Endothelial cell of umbilical vein (primary cell): ENCODE results near the gene ROPN1. TPM values are rescaled to one million over a fixed set of nuclear protein-coding genes. Genes with fewer than 3 reads are reported as not detected.

Experiments used
- BruUV-seq: library from RNA; stranded (reverse); fragments of 400-500 nt; replicated peaks from 2 replicates; lab custom pipeline; 2021; lab: Mats Ljungman, UMichigan
- CTCF ChIA-PET: fragments of 300-600, 350-600 bp; sonication (Branson Sonifier 250); formaldehyde crosslinking; loops from one replicate; lab custom pipeline; 2021; ENCODE audit warnings: antibody characterized with exemption, inconsistent platforms; lab: Charles Lee
- POLR2A ChIA-PET: fragments of 300-600, 350-600 bp; sonication (Branson Sonifier 250); formaldehyde crosslinking; loops from one replicate; lab custom pipeline; 2021; ENCODE audit warnings: antibody characterized with exemption, inconsistent platforms; lab: Charles Lee
- DNase-seq: peaks from one replicate; pipeline ENCODE4 v3.0.0-alpha.2; 2011; ENCODE audit warnings: low read depth, low spot score
- FAIRE-seq: peaks from 2 replicates; lab custom pipeline; 2011; peaks lifted over from hg19 to GRCh38; lab: Jason Lieb, UNC
- H2AFZ ChIP-seq: 2 replicates; pipeline ENCODE4 v1.6.0; 2012; ENCODE audit warnings: low read depth, low read length, control low read depth, inconsistent platforms
- H3K27ac ChIP-seq: 2 replicates; pipeline ENCODE4 v1.5.1; 2011; ENCODE audit warnings: low read depth, mild to moderate bottlenecking, control low read depth, low read length, moderate library complexity; ENCODE audit not compliant: insufficient read depth
- H3K27me3 ChIP-seq, 2 experiments: 2 replicates each; pipeline versions ENCODE4 v1.6.0 to v1.6.1; 2011; ENCODE audit warnings: low read length in 2 of 2, mixed read lengths in 1 of 2; ENCODE audit not compliant: control insufficient read depth in 2 of 2, insufficient read depth in 2 of 2
- H3K36me3 ChIP-seq, 2 experiments: 2 replicates in 1 of 2; 3 replicates in 1 of 2; pipeline ENCODE4 v1.5.1; 2011; ENCODE audit warnings: low read length in 2 of 2, mild to moderate bottlenecking in 1 of 2, moderate library complexity in 1 of 2; ENCODE audit not compliant: control insufficient read depth in 2 of 2, insufficient read depth in 2 of 2; ENCODE audit errors: extremely low read depth in 1 of 2
- H3K4me1 ChIP-seq: 3 replicates; pipeline ENCODE4 v1.5.1; 2011; ENCODE audit warnings: mild to moderate bottlenecking, low read length; ENCODE audit not compliant: control insufficient read depth, insufficient read depth; ENCODE audit errors: extremely low read depth
- H3K4me2 ChIP-seq: 2 replicates; pipeline ENCODE4 v1.6.1; 2011; ENCODE audit warnings: low read length, control low read depth, mixed read lengths; ENCODE audit not compliant: insufficient read depth
- H3K4me3 ChIP-seq, 3 experiments: fragments of 200-600 bp in 1 of 3; sonication (generic), shearing (Covaris generic) in 1 of 3; replicated peaks in 1 of 3; 2 replicates each; pipeline ENCODE4 v1.5.1; 2011 to 2016; ENCODE audit warnings: control low read depth in 3 of 3, low read length in 3 of 3, mild to moderate bottlenecking in 2 of 3, inconsistent platforms in 1 of 3, low read depth in 1 of 3, moderate library complexity in 1 of 3; ENCODE audit not compliant: insufficient read depth in 1 of 3
- H3K79me2 ChIP-seq: 2 replicates; pipeline ENCODE4 v1.6.0; 2012; ENCODE audit warnings: low read length, inconsistent platforms; ENCODE audit not compliant: control insufficient read depth, insufficient read depth
- H3K9ac ChIP-seq: replicated peaks from 2 replicates; pipeline ENCODE3; 2011; ENCODE audit warnings: low read length, control low read depth; ENCODE audit not compliant: insufficient read depth; ENCODE audit errors: extremely low read depth
- H3K9me1 ChIP-seq: replicated peaks from 3 replicates; pipeline ENCODE4 v1.6.0; 2011; ENCODE audit warnings: mild to moderate bottlenecking, low read length; ENCODE audit not compliant: control insufficient read depth, insufficient read depth; ENCODE audit errors: extremely low read depth
- H3K9me3 ChIP-seq: replicated peaks from 2 replicates; pipeline ENCODE4 v1.5.1; 2012; ENCODE audit warnings: low read length, inconsistent platforms; ENCODE audit not compliant: control insufficient read depth, insufficient read depth
- H4K20me1 ChIP-seq: replicated peaks from 2 replicates; pipeline ENCODE3; 2011; ENCODE audit warnings: mild to moderate bottlenecking, low read length; ENCODE audit not compliant: control insufficient read depth, insufficient read depth; ENCODE audit errors: extremely low read depth
- EZH2 ChIP-seq: IDR thresholded peaks from 2 replicates; pipeline ENCODE4 v1.6.1; 2012; ENCODE audit warnings: borderline replicate concordance, low read depth, mild to moderate bottlenecking, moderate library complexity, low read length, inconsistent platforms; ENCODE audit not compliant: severe bottlenecking
- FOS ChIP-seq: IDR thresholded peaks from 2 replicates; pipeline ENCODE4 v1.6.1; 2011; ENCODE audit warnings: mild to moderate bottlenecking, low read length, moderate library complexity, borderline replicate concordance; ENCODE audit not compliant: insufficient read depth
- GATA2 ChIP-seq: IDR thresholded peaks from 2 replicates; pipeline ENCODE4 v1.7.0; 2011; ENCODE audit warnings: low read depth, mild to moderate bottlenecking, moderate library complexity, mixed read lengths, low read length; ENCODE audit not compliant: insufficient read length, insufficient read depth
- MYC ChIP-seq: IDR thresholded peaks from one replicate; pipeline ENCODE4 v1.6.1; 2011; ENCODE audit warnings: mild to moderate bottlenecking, low read depth, low read length
- POLR2A ChIP-seq: IDR thresholded peaks from 2 replicates; pipeline ENCODE4 v1.6.1; 2012; ENCODE audit warnings: low read depth, mild to moderate bottlenecking, control low read depth, low read length
- POLR2AphosphoS5 ChIP-seq: IDR thresholded peaks from 2 replicates; pipeline ENCODE4 v1.6.1; 2012; ENCODE audit warnings: low read depth, mild to moderate bottlenecking, control low read depth, low read length, moderate library complexity; ENCODE audit not compliant: insufficient read depth
- dilution Hi-C: fragments of 300-500 bp; cut with MboI; formaldehyde crosslinking; loops from one replicate; pipeline ENCODE4 v1.15.0; 2019; ENCODE audit warnings: low sequenced_read_pairs; ENCODE audit not compliant: extremely low pct_ligation_motif_present
- intact Hi-C: fragments of 100-400 bp; cut with micrococcal nuclease; formaldehyde crosslinking; loops from one replicate; pipeline ENCODE4 v1.10.0; 2022
- polyA plus RNA-seq, 4 experiments: library from polyadenylated mRNA; depleted of rRNA in 3 of 4; stranded (reverse) in 3 of 4; unstranded in 1 of 4; fragments of >200 nt; gene quantifications; 2 replicates each; pipeline versions ENCODE4 v1.2.1 to v1.2.3, GENCODE V29; 2011 to 2012; ENCODE audit warnings: missing spikeins in 1 of 4
- total RNA-seq: library from RNA; stranded (reverse); gene quantifications from 2 replicates; pipeline ENCODE4 v1.2.3, GENCODE V29; 2021
- TF ChIP-seq, protein P1 (sequence below): IDR thresholded peaks from 2 replicates; pipeline ENCODE4 v1.6.1; 2011; ENCODE audit not compliant: insufficient read depth, insufficient read length

ROPN1 gene
- total and polyA plus RNA-seq, 2 donors (not counting 3 experiments of a cell fraction or from before 2014, with no cell fraction given), result not detected

DNA sequence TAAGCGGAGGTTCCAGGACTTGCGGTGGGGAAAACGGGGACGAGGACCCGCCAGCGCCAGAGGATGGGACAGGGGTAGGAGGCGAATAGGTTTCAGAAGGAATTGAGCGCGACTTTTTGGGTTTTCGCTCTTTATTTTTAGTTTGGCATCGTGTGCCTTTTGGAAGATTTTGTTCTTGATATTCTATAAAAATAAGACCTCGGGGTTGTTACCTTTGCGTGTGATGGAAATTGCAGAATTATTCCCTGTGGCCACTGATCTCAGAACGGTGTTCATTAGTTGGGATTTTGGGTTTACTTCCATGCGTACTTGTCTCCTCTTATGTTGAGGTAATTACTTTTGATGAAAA lies 30.4 kb downstream of the ROPN1 start:
- Histone ChIP-seq H3K27ac (no peak overlapping the region), H3K9ac (no peak overlapping the region), H3K4me3 (peak overlapping the region; percentile 58 to 97 (median 94)), H3K9me1 (no peaks in the 10 kb centered on the region), H4K20me1 (no peaks in the 10 kb centered on the region), H2AFZ (peak overlapping the region; percentile 69), H3K36me3 (no peaks in the 10 kb centered on the region), H3K79me2 (peaks cover 23% of the 10 kb centered on the region), H3K27me3 (peaks cover 8 to 9% of the 10 kb centered on the region in 2 experiments), H3K4me2 (peak overlapping the region; percentile 75), H3K4me1 (peaks cover 28% of the 10 kb centered on the region), H3K9me3 (no peaks in the 10 kb centered on the region)
- intact Hi-C loops, result loop anchor here (2.0 to 10.0 kb wide), 3 partner anchors 71 to 317 kb away; partner anchors contain the start of genes KALRN and MYLK
- DNase-seq, result no peak
- CTCF ChIA-PET, result interaction anchor here (0.7 to 1.5 kb wide), 6 partner anchors 10 to 216 kb away, joined by 3 to 5 read pairs (median 4); partner anchors contain the start of gene KALRN
- POLR2A ChIA-PET, result interaction anchor here (0.6 to 0.7 kb wide), 2 partner anchors 8 to 61 kb away, joined by 5 to 6 read pairs; no protein-coding TSS in a partner anchor
- TF ChIP-seq FOS (no peak), GATA2 (no peak)
- TF ChIP-seq, protein P1, sequence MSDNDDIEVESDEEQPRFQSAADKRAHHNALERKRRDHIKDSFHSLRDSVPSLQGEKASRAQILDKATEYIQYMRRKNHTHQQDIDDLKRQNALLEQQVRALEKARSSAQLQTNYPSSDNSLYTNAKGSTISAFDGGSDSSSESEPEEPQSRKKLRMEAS, result no peak
- no TSS peak for BruUV-seq
- no peak for FAIRE-seq
- dilution Hi-C loops, result no loop called here

DNA sequence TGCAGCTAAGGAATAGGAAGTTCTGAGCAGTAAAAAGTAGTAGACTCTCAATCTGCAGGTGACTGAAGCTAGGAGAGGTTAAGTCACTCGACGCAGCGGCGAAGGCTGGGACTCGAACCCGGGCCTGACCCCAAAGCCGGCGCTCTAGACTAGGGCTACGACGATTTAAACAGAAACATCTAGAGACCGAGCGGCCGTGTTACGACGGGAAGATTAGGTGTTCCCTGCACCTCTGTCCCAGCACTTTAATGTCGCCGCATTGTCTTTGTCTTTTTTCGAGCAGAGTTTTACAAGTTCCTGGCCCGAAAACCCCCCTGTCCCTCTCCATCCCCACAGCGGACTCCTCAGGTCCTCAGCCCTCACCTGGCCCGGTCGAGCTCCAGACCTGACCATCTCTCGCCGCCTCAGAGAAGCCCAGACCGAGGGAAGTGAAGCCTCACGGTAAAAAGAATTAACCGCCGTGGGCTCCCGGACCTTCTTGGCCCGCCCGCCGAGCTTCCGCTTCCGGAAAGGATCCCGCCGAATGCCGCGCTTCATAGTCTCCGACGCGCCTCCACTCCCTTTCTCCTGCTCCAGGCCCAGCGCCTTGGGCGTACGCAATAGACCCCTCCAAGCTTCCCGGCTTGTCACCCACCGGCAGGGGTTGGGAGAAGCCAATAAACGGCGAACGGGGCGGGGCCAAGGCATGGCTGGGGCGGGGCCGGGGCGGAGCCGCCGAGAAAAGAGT lies 31.0 kb downstream of the ROPN1 start, which contains the start of gene CCDC14:
Gene CCDC14 (minus strand): TSS at position 449 of the 727 bp plus-strand sequence. CDS start 56 bp downstream, at position 393.
- Histone ChIP-seq H2AFZ (peak within 1 kb of the TSS; percentile 69), H3K9me3 (no peaks in the 10 kb centered on the region), H3K4me3 (peak within 1 kb of the TSS; percentile 58 to 97 (median 94)), H3K4me2 (peak within 1 kb of the TSS; percentile 99), H3K4me1 (peaks cover 28% of the 10 kb centered on the region), H3K9ac (peak within 1 kb of the TSS; percentile 96), H3K79me2 (peaks cover 23% of the 10 kb centered on the region), H4K20me1 (no peaks in the 10 kb centered on the region), H3K9me1 (no peaks in the 10 kb centered on the region), H3K27ac (peak within 1 kb of the TSS; percentile 81), H3K36me3 (no peaks in the 10 kb centered on the region), H3K27me3 (peaks cover 5 to 7% of the 10 kb centered on the region in 2 experiments)
- TSS peak; percentile 81 for BruUV-seq
- peak; percentile 93 for FAIRE-seq
- POLR2A ChIA-PET, result interaction anchor here (0.6 to 0.7 kb wide), 2 partner anchors 9 to 60 kb away, joined by 5 to 6 read pairs; no protein-coding TSS in a partner anchor
- peak; percentile 95 for DNase-seq
- intact Hi-C loops (loop anchor here (2.0 to 10.0 kb wide), 3 partner anchors 72 to 316 kb away; partner anchors contain the start of genes KALRN and MYLK), dilution Hi-C loops (no loop called here)
- TF ChIP-seq FOS (no peak), POLR2A (peak; percentile 67), POLR2AphosphoS5 (peak; percentile 78), MYC (no peak), EZH2 (no peak)
- CTCF ChIA-PET, result interaction anchor here (0.7 to 1.5 kb wide), 7 partner anchors 9 to 216 kb away, joined by 3 to 5 read pairs (median 4); partner anchors contain the start of gene KALRN
